Raji (cell line): ENCODE results near the gene COL20A1.

Experiments
- POLR2A ChIP-seq: IDR thresholded peaks from 2 replicates; pipeline ENCODE4 v1.6.1; 2011; ENCODE audit warnings: low read depth, low read length, control low read depth; ENCODE audit not compliant: insufficient read depth

Gene COL20A1

GRCh38 chr20:63292904-63293303 is at the start of gene COL20A1:
TSS of gene COL20A1 (plus strand) at chr20:63293186. CDS start at chr20:63295108, 1,922 bp downstream.
- TF ChIP-seq POLR2A, result no peak

- no peak for TF ChIP-seq POLR2A
Measured at GRCh38 chr20:63243604-63244247, 49.3 kb upstream of the COL20A1 start.

GRCh38 chr20:63244468-63244867 is 48.5 kb upstream of the COL20A1 start:
- no peak for TF ChIP-seq POLR2A

- no peak for TF ChIP-seq POLR2A
Measured at GRCh38 chr20:63246490-63247288, 46.3 kb upstream of the COL20A1 start.

- no peak for TF ChIP-seq POLR2A
Measured at GRCh38 chr20:63247671-63248228, 45.2 kb upstream of the COL20A1 start.

- TF ChIP-seq POLR2A, result no peak
Measured at GRCh38 chr20:63248835-63249591, 44.0 kb upstream of the COL20A1 start.

- TF ChIP-seq POLR2A, result no peak
Measured at GRCh38 chr20:63249891-63250290, 43.1 kb upstream of the COL20A1 start.

GRCh38 chr20:63252284-63252711 is 40.7 kb upstream of the COL20A1 start:
- TF ChIP-seq POLR2A, result no peak

- TF ChIP-seq POLR2A, result no peak
Measured at GRCh38 chr20:63253065-63253437, 39.9 kb upstream of the COL20A1 start.

- no peak for TF ChIP-seq POLR2A
Measured at GRCh38 chr20:63253438-63254231, 39.4 kb upstream of the COL20A1 start.

- TF ChIP-seq POLR2A, result no peak
Measured at GRCh38 chr20:63254232-63254605, 38.8 kb upstream of the COL20A1 start, which contains the start of gene NKAIN4. TSS of gene NKAIN4 (minus strand) at chr20:63254463. CDS start at chr20:63254450, 13 bp downstream.

- no peak for TF ChIP-seq POLR2A
Measured at GRCh38 chr20:63254606-63255384, 38.2 kb upstream of the COL20A1 start.

- no peak for TF ChIP-seq POLR2A
Measured at GRCh38 chr20:63255931-63256704, 36.9 kb upstream of the COL20A1 start.
